Neural cell (in vitro differentiated cells): ENCODE data around the gene BICC1. TPM values are rescaled to one million over a fixed set of nuclear protein-coding genes. Genes with fewer than 3 reads are reported as not detected.

Experiments used
- H2AFZ ChIP-seq: fragments of 200-600, 300-800 bp; sonication (generic), shearing (Covaris generic); 2 replicates; pipeline ENCODE4 v1.6.0; 2014; ENCODE audit warnings: low read depth, mild to moderate bottlenecking, antibody characterized with exemption, low read length, moderate library complexity
- H3F3A ChIP-seq: fragments of 200-600 bp; shearing (Covaris generic); 2 replicates; pipeline ENCODE4 v1.6.1; 2016; ENCODE audit warnings: mild to moderate bottlenecking, moderate library complexity, mixed read lengths, antibody characterized with exemption, low read length; ENCODE audit not compliant: insufficient read depth, poor library complexity, severe bottlenecking
- H3K27ac ChIP-seq: fragments of 200-600, 300-800 bp; sonication (generic), shearing (Covaris generic); 2 replicates; pipeline ENCODE4 v1.5.1; 2014; ENCODE audit warnings: mild to moderate bottlenecking, low read length, moderate library complexity
- H3K27me3 ChIP-seq: fragments of 300-800, 200-600 bp; sonication (generic), shearing (Covaris generic); 2 replicates; pipeline ENCODE4 v1.6.0; 2014; ENCODE audit warnings: mild to moderate bottlenecking, low read depth, low read length, moderate library complexity; ENCODE audit not compliant: insufficient read depth
- H3K36me3 ChIP-seq: fragments of 300-800, 200-600 bp; sonication (generic), shearing (Covaris generic); 2 replicates; pipeline ENCODE4 v1.5.1; 2014; ENCODE audit warnings: mild to moderate bottlenecking, antibody characterized with exemption, low read length, moderate library complexity; ENCODE audit not compliant: insufficient read depth
- H3K4me2 ChIP-seq: fragments of 300-800, 200-600 bp; sonication (generic), shearing (Covaris generic); 2 replicates; pipeline ENCODE4 v1.6.0; 2014; ENCODE audit warnings: mild to moderate bottlenecking, low read length
- H3K4me3 ChIP-seq: fragments of 300-800, 200-600 bp; sonication (generic), shearing (Covaris generic); 2 replicates; pipeline ENCODE4 v1.5.1; 2014; ENCODE audit warnings: mild to moderate bottlenecking, low read length, moderate library complexity
- H3K79me2 ChIP-seq: fragments of 200-600 bp; shearing (Covaris generic); replicated peaks from 2 replicates; pipeline ENCODE4 v1.6.0; 2014; ENCODE audit warnings: mild to moderate bottlenecking, low read length, moderate library complexity; ENCODE audit not compliant: insufficient read depth
- H3K9ac ChIP-seq: fragments of 300-800, 200-600 bp; sonication (generic), shearing (Covaris generic); 2 replicates; pipeline ENCODE4 v1.6.1; 2016; ENCODE audit warnings: mild to moderate bottlenecking, low read length, mixed read lengths
- H3K9me2 ChIP-seq: fragments of 200-600 bp; shearing (Covaris generic); 2 replicates; pipeline ENCODE4 v1.6.1; 2016; ENCODE audit warnings: mild to moderate bottlenecking, low read length, mixed read lengths; ENCODE audit not compliant: insufficient read depth
- H3K9me3 ChIP-seq: fragments of 200-600, 300-800 bp; sonication (generic), shearing (Covaris generic); 2 replicates; pipeline ENCODE4 v1.6.1; 2016; ENCODE audit warnings: mild to moderate bottlenecking, mixed run types, low read length, moderate library complexity, mixed read lengths
- H4K20me1 ChIP-seq: fragments of 200-600 bp; shearing (Covaris generic); 2 replicates; pipeline ENCODE4 v1.6.1; 2016; ENCODE audit warnings: mild to moderate bottlenecking, mixed run types; ENCODE audit not compliant: insufficient read depth
- CTCF ChIP-seq: fragments of 450-650 bp; IDR thresholded peaks from 2 replicates; pipeline ENCODE4 v1.5.1; 2014; ENCODE audit warnings: antibody characterized with exemption, mild to moderate bottlenecking, moderate library complexity; ENCODE audit not compliant: poor library complexity, severe bottlenecking
- EP300 ChIP-seq: fragments of 450-650 bp; conservative IDR thresholded peaks from 2 replicates; pipeline ENCODE4 v1.6.1; 2014; ENCODE audit warnings: antibody characterized with exemption, mild to moderate bottlenecking, moderate library complexity; ENCODE audit not compliant: poor library complexity, severe bottlenecking
- EZH2 ChIP-seq: fragments of 200-600, 300-800 bp; shearing (Covaris generic), sonication (generic); IDR thresholded peaks from 2 replicates; pipeline ENCODE4 v1.6.1; 2014; ENCODE audit warnings: antibody characterized with exemption, low read length, borderline replicate concordance, mild to moderate bottlenecking; ENCODE audit not compliant: insufficient read depth, poor library complexity, severe bottlenecking
- MXI1 ChIP-seq: fragments of 450-650 bp; conservative IDR thresholded peaks from 2 replicates; pipeline ENCODE4 v1.6.1; 2014; ENCODE audit warnings: antibody characterized with exemption, mild to moderate bottlenecking; ENCODE audit not compliant: poor library complexity, severe bottlenecking
- POLR2AphosphoS5 ChIP-seq: IDR thresholded peaks from 2 replicates; pipeline ENCODE4 v1.6.1; 2012
- RAD21 ChIP-seq: fragments of 450-650 bp; conservative IDR thresholded peaks from 2 replicates; pipeline ENCODE4 v1.6.1; 2014; ENCODE audit warnings: antibody characterized with exemption, mild to moderate bottlenecking, moderate library complexity
- SMC3 ChIP-seq: fragments of 450-650 bp; conservative IDR thresholded peaks from 2 replicates; pipeline ENCODE4 v1.6.1; 2014; ENCODE audit warnings: antibody characterized with exemption, mild to moderate bottlenecking, moderate library complexity; ENCODE audit not compliant: poor library complexity
- TAF1 ChIP-seq: IDR thresholded peaks from 2 replicates; pipeline ENCODE4 v1.6.1; 2012; ENCODE audit warnings: low read depth
- polyA plus RNA-seq: library from polyadenylated mRNA; depleted of rRNA; stranded (reverse); fragments of >200 nt; gene quantifications from 2 replicates; pipeline ENCODE4 v1.2.3, GENCODE V29; 2014
- TF ChIP-seq, protein P1 (sequence below): IDR thresholded peaks from 2 replicates; pipeline ENCODE4 v1.6.1; 2012; ENCODE audit warnings: borderline replicate concordance

Gene BICC1
- polyA plus RNA-seq, 1 donor from 2014 or later: 7.6 TPM

GRCh38 chr10:58693919-58694318 lies 181.2 kb downstream of the BICC1 start:
- Histone ChIP-seq H3K36me3 (no peaks in the 10 kb centered on the region), H3K79me2 (no peaks in the 10 kb centered on the region), H2AFZ (no peak overlapping the region), H3K4me3 (no peak overlapping the region), H3F3A (no peaks in the 10 kb centered on the region), H4K20me1 (no peaks in the 10 kb centered on the region), H3K27me3 (no peaks in the 10 kb centered on the region), H3K27ac (no peak overlapping the region), H3K9me2 (no peaks in the 10 kb centered on the region), H3K4me2 (no peak overlapping the region), H3K9me3 (no peaks in the 10 kb centered on the region), H3K9ac (no peak overlapping the region)
- TF ChIP-seq SMC3: no peak
- no peak for TF ChIP-seq CTCF
- TF ChIP-seq, protein P1, sequence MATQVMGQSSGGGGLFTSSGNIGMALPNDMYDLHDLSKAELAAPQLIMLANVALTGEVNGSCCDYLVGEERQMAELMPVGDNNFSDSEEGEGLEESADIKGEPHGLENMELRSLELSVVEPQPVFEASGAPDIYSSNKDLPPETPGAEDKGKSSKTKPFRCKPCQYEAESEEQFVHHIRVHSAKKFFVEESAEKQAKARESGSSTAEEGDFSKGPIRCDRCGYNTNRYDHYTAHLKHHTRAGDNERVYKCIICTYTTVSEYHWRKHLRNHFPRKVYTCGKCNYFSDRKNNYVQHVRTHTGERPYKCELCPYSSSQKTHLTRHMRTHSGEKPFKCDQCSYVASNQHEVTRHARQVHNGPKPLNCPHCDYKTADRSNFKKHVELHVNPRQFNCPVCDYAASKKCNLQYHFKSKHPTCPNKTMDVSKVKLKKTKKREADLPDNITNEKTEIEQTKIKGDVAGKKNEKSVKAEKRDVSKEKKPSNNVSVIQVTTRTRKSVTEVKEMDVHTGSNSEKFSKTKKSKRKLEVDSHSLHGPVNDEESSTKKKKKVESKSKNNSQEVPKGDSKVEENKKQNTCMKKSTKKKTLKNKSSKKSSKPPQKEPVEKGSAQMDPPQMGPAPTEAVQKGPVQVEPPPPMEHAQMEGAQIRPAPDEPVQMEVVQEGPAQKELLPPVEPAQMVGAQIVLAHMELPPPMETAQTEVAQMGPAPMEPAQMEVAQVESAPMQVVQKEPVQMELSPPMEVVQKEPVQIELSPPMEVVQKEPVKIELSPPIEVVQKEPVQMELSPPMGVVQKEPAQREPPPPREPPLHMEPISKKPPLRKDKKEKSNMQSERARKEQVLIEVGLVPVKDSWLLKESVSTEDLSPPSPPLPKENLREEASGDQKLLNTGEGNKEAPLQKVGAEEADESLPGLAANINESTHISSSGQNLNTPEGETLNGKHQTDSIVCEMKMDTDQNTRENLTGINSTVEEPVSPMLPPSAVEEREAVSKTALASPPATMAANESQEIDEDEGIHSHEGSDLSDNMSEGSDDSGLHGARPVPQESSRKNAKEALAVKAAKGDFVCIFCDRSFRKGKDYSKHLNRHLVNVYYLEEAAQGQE: no peak
- TF ChIP-seq EZH2: no peak
- TF ChIP-seq TAF1: no peak
- TF ChIP-seq RAD21: no peak
- TF ChIP-seq POLR2AphosphoS5: no peak
- TF ChIP-seq EP300: no peak
- no peak for TF ChIP-seq MXI1

- no peaks in the 10 kb centered on the region for H3K27me3 ChIP-seq
- H4K20me1 ChIP-seq: no peaks in the 10 kb centered on the region
- H3F3A ChIP-seq: no peaks in the 10 kb centered on the region
- H2AFZ ChIP-seq: no peak overlapping the region
- H3K79me2 ChIP-seq: no peaks in the 10 kb centered on the region
- no peak for TF ChIP-seq MXI1
- no peak for TF ChIP-seq POLR2AphosphoS5
- TF ChIP-seq EZH2: no peak
- no peak for TF ChIP-seq CTCF
- TF ChIP-seq TAF1: no peak
- no peak for TF ChIP-seq RAD21
- no peak for TF ChIP-seq SMC3
- TF ChIP-seq, protein P1: no peak
- TF ChIP-seq EP300: no peak
- no peaks in the 10 kb centered on the region for H3K36me3 ChIP-seq
- no peak overlapping the region for H3K4me2 ChIP-seq
- no peaks in the 10 kb centered on the region for H3K9me3 ChIP-seq
- no peak overlapping the region for H3K9ac ChIP-seq
- H3K9me2 ChIP-seq: no peaks in the 10 kb centered on the region
- no peak overlapping the region for H3K4me3 ChIP-seq
- no peak overlapping the region for H3K27ac ChIP-seq
Measured at GRCh38 chr10:58695022-58695421, 182.3 kb downstream of the BICC1 start.
